ENCODE results near the gene KLHL29.

The KLHL29 gene

DNA sequence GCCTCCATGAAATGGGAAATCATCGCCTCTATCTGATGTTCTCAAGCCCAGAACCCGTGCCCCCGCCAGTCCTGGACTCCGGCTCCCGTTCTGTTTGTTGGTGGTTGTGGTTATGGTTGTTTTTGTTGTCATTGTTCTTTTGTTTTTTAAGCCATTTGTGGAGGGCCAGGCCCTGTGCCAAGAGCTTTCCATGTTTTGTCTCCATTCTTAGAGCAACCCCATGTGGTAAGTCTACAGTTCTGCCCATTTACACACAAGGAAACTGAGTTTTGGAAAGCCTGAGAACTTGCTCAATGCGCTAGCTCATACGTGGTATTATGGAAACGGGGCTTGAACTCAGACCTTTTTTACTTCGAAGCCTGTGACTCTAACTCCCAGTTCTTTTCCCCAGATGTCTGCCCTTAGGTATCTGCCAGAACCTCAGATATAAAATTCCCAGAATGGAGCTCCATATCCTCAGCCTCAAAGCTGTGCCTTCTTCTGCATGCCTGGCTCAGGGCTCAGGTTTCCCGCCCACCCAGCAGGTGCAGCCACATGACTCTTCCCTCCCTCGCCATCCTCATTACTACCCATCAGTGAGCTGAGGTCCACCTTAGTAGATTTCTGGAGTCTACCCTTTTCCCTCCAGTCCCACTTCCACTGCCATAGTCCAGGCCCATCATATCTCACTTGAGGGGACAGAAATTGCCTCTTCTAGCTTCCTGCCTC, 194.1 kb downstream of the KLHL29 start:
- no peak for FAIRE-seq

GRCh38 chr2:23579674-23580073, 194.7 kb downstream of the KLHL29 start:
- FAIRE-seq = no peak

DNA sequence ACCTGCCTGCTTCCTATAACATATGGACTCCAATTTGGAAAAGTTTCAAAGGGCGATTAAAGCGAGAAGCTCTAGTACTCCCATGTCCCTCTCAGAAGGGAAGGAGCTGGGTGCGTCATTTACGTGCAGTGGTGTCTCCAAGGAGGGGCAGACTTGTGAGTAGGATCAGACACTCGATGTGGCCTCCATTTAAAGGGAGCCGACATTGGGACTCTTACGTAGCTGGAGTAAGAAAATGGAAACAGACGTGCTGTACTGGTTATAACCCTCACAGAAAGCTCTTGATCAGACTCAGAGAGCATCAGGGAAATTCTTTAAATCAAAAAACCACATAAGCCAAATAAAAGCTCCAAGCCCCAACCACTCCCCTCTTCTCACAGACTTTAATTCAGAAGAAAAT, 198.5 kb downstream of the KLHL29 start:
- FAIRE-seq = no peak

- no peak for FAIRE-seq
Observed at GRCh38 chr2:23584054-23584745, 199.2 kb downstream of the KLHL29 start.

- FAIRE-seq = no peak
Observed at GRCh38 chr2:23585273-23586170, 200.5 kb downstream of the KLHL29 start.

DNA sequence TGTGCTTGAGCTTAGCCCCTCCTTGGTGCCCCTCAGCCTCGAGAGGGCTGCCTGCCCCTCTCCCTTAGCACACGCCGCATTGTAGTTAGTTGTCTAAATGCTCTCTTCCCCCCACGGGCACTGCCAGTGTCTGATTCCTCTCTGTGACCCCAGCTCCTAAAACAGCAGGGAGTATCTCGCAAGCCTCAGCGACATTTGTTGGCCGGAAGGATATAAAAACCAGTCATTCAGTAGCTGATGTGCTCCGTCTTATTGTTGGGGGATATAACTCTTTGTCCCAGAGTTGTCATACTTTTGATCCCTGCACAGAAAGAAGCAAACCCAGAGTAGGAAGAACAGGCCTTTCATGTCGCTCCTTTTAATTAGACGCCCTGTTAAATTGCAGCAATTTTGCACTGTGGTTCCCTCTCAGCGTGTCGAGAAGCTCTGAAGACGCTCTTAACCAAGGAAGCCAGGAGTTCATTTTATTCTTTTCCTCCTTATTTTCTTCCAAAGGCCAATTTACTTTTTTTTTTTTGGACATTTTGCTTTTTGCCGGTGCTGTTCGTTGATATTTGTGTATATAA, 201.8 kb downstream of the KLHL29 start:
- no peak for FAIRE-seq

GRCh38 chr2:23587341-23587880, 202.4 kb downstream of the KLHL29 start:
- FAIRE-seq = no peak

DNA sequence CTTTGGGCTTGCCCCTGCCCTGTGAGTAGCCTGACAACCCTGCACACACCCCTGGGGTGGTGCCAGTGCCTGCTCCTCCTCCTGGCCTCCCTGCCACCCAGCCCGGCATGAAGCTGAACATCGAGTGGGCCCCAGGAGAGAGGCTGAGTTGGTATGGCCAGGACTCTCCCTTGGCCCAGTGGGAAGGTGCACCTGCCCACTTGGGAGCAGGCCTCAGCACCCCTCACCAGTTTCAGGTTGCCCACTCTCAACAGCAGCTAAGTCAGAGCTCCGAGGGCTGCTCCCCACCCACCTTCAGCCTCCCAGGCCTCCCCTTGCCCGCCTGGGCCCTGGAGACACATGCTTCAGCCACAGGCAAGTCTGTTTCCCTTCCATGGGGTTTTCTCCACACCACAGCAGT, 203.1 kb downstream of the KLHL29 start:
- FAIRE-seq = no peak

DNA sequence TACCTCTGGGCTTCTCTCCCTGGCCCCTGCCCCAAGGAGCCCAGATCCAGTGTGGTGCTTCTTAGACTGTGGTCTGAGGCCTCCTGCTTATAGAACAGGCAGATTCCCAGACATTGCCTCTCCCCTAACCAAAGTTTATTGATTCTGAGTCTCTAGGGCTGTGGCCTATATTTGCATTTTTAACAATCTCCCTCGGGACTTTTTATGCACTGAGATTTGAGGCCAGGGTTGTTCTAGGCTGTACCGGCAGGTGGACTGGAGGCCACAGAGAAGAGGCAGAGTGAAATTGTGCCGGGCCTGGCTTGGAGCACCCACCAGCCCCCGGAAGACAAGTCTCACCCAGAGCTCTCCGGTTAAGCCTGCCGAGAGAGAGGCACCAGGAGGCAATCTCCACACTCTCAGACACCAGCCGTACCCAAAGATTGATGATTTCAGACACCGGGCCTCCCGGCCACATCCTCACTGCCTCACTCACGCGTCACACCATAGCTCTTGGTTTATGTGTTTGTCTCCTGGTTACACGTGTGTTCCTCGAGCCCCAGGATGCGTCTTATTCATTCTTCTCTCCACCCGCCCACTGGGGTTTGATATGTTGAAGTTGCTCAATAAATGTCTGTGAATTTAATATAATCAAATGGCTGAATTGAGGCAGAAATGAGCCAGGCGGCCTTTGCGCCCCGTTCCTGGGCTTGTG, 203.7 kb downstream of the KLHL29 start:
- no peak for FAIRE-seq

DNA sequence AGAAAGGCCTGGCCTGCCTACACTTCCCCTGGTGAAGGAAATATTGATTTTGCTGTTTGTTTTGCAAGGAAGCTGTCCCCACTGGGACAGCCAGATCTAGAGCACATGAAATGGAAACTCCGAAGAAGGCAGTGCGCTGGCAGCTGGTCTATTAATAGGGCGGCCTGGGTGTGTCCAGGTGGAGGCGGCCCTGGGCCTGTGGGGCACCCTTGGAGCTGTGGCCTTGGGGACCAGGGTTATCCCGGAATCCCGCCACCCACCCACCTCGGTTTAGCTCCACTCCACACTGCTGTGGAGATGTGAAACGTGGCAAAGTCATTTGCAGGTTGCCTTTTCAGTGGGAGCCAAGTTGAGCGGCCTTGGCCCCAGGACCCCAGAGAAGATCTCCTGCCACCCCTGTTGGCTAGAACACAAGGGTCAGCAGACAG, 204.3 kb downstream of the KLHL29 start:
- FAIRE-seq = no peak

- FAIRE-seq = no peak
Observed at GRCh38 chr2:23589739-23590138, 204.8 kb downstream of the KLHL29 start.

DNA sequence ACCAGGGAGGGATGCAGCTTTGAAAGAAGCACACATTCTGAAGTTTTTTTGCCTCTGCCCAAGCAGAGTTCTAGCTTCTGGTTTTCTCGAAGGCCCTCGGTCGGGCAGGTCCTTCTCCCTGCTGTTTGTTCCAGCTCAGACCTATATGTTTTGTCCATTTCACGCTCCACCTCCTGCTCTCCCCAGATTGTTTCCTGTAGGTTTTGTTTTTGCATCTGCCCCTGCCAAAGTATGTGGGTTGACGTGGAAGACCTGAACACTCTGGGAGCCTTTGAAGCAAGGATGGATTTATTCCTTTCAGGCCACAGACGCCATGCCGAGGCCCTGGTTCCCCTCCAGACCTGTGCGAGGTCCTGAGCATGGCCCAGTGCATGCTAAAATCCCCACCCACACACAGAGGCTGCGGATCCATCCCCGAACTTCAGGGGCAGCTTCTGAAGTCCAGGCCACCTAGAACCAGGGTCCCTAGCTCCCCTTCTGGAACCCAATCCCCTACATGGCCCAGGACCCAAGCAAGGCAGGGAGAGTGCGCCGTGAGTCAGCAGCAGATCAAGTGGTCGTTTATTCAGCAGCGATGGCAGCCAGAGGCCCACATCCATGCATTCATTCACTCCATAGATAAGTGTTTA, 205.4 kb downstream of the KLHL29 start:
- no peak for FAIRE-seq

DNA sequence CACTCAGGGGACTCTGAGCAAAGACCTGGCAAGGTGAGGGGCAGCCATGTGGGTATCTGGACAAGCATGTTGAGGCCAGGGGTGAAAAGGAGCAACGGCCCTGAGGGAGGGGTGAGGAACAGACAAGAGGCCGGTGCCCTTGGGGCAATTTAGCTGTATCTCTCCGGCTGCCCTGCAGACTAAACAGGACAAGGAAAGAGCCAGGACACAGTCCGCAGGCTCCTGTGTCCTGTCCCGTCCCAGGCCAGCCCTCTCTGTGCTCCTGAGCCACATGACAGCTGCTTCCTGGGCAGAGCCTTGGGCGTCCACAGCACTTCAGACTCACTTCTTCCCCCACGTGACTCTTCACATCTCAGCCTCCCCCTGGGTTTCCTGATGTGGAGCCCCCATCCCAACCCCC, 206.1 kb downstream of the KLHL29 start:
- no peak for FAIRE-seq

DNA sequence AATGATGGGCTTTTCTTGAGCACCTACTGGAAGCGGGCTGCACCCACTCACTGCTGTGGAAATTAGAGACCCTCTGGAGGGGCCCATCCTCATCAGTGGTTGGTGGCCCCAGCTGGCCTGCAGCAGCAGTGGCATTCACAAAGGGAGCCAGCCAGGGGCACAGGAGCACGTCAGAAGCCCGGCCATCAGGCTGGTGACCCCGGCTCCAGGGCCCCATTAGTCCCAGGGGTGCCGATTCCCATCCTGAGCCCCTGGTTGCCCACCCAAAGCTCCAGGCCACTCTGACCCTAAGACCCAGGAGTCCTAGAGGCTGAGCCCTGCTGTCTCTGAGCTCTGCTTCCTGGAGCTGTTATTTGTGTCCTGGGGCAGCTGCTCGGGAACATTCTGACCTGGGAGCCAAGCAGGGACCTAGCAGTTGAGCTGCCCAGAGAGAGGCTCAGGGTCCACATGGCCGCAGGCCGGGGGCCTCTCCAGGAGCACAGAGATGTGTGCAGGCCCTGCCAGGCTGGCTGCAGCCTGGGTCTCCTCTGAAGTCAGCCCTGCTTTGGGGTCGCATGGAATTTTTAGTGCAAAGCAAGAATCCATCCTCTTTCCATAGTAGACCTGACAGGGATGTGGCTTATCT, 207.2 kb downstream of the KLHL29 start:
- no peak for FAIRE-seq

DNA sequence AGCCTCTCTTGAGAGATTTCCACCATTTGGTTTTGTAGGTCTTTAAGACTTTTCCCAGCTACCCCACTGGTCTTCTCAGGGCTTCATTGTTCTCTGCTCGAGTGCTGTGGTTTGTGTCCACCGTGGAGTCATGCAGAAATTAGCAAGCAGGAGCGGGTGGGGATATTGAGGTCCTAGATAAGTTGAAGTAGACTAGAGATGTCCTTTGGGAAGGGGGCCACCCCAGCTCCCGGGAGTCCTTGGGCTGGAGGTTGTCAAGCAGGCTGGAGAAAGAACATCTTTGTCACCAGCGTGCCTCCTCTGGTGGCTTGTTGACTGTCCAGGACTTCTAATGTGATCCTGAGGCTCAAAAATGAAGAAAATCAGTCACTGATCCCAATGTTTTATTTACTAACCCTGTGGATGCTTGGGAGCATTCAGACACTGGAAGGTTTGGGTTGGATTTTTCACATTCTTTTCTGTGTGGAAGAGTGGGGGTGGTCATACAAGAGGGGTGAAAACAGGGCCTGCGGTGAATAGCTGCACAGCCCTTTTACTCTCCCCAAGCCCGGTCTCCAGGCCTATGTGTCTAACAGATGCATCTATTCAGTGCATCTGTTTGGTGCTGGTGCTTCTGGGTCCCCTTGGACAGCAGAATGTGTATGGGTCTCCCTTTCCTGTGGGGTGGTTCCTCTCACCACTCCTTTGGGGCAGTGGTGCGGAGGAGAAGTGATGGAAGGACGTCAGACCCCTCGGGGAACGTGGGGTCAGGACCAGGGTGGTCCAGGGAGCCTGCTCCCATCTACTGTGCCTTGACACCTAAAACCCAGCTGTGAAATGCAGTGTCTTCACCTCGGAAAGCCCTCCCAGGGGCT, 208.1 kb downstream of the KLHL29 start:
- FAIRE-seq = no peak

- FAIRE-seq = no peak
Observed at GRCh38 chr2:23593752-23594459, 208.9 kb downstream of the KLHL29 start.

- no peak for FAIRE-seq
Observed at GRCh38 chr2:23594460-23594825, 209.5 kb downstream of the KLHL29 start.

GRCh38 chr2:23595021-23595420, 210.0 kb downstream of the KLHL29 start:
- FAIRE-seq = no peak

DNA sequence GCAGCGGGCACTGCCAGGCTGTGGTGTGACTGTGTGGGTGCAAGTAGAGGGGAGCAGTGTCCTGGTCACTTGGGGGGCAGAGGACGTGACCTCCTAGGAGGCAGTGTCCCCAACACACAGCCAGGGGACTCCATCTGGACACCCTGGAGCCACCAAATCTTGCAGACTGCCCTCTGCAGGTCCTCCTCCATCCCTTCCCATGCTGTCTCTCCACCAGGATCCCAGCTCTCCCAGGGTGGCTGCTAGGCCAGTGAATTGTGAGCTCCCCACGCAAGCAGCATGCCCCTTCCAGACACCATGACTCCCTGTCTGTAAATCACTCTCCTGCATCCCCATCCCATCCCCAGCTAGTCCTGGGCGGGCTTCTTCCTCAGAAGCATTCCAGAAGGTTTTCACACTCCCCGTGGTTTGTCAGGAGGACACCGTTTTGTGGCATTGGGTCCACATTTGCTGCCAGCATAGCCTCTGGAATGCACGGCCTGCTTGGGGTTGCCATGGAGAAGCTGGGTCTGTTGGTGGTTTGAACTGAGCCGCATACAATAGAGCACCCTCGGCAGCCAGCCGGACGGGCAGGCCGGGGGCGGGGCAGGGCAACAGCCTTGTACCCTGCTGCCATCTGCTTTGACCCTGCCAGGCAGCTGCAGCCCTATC, 210.7 kb downstream of the KLHL29 start:
- FAIRE-seq = no peak

All from colon (tissue), 2 donors.